K562 (cell line): ENCODE measurements around the gene MACROD2. TPM values are rescaled to one million over a fixed set of nuclear protein-coding genes. Genes with fewer than 3 reads are reported as not detected.

Experiments used
- ATAC-seq: fragments of 200-7000 bp; cut with Tn5 transposase; 3 replicates; pipeline ENCODE4 v1.9.1; 2020; ENCODE audit warnings: moderate library complexity
- BruUV-seq: library from RNA; stranded (reverse); fragments of 400-500 nt; replicated peaks from 2 replicates; lab custom pipeline; 2021; lab: Mats Ljungman, UMichigan
- CTCF ChIA-PET: fragments of 300-600 bp; formaldehyde crosslinking; extraction: SDS; loops from one replicate; lab custom pipeline; 2021; ENCODE audit warnings: low intra/inter-chr PET ratio; lab: Yijun Ruan, JAX
- POLR2A ChIA-PET: fragments of 300-600, 350-650 bp; sonication (Branson Sonifier 250); formaldehyde crosslinking; extraction: SDS; loops from one replicate; lab custom pipeline; 2021; ENCODE audit warnings: antibody characterized with exemption, inconsistent platforms; lab: Yijun Ruan, JAX
- DNase-seq, 4 experiments: peaks; one replicate each; pipeline versions ENCODE4 v3.0.0 to v3.0.0-alpha.2; 2011 to 2018; ENCODE audit warnings: low spot score in 3 of 4, mixed read lengths in 3 of 4; ENCODE audit errors: extremely low read depth in 1 of 4
- FAIRE-seq: peaks from 2 replicates; lab custom pipeline; 2011; peaks lifted over from hg19 to GRCh38; lab: Jason Lieb, UNC
- H2AFZ ChIP-seq: 2 replicates; pipeline ENCODE4 v1.6.0; 2011; ENCODE audit warnings: low read depth, low read length, control low read depth, inconsistent platforms
- H3K27ac ChIP-seq: fragments of 200-600 bp; 3 replicates; pipeline ENCODE4 v1.8.0; 2011; ENCODE audit warnings: low read depth, mild to moderate bottlenecking, control low read depth, inconsistent platforms, low read length, moderate library complexity, mixed read lengths; ENCODE audit errors: extremely low read depth
- H3K27me3 ChIP-seq, 2 experiments: fragments of 300-600 bp in 1 of 2; 2 replicates in 1 of 2; 3 replicates in 1 of 2; pipeline versions ENCODE4 v1.6.0 to v1.8.0; 2011; ENCODE audit warnings: inconsistent platforms in 2 of 2, low read length in 2 of 2, mild to moderate bottlenecking in 1 of 2, mixed read lengths in 1 of 2, moderate library complexity in 1 of 2; ENCODE audit not compliant: control insufficient read depth in 2 of 2, insufficient read depth in 2 of 2
- H3K36me3 ChIP-seq: fragments of 300-600 bp; 3 replicates; pipeline ENCODE4 v1.8.0; 2011; ENCODE audit warnings: mild to moderate bottlenecking, low read length, inconsistent platforms; ENCODE audit not compliant: control insufficient read depth, insufficient read depth
- H3K4me1 ChIP-seq, 2 experiments: fragments of 200-600 bp in 1 of 2; replicated peaks in 1 of 2; 2 replicates in 1 of 2; 3 replicates in 1 of 2; pipeline versions ENCODE4 v1.5.1 to v1.8.0; 2011; ENCODE audit warnings: inconsistent platforms in 2 of 2, low read length in 2 of 2, mild to moderate bottlenecking in 1 of 2, mixed read lengths in 1 of 2, moderate library complexity in 1 of 2; ENCODE audit not compliant: control insufficient read depth in 2 of 2, insufficient read depth in 2 of 2
- H3K4me2 ChIP-seq: 2 replicates; pipeline ENCODE4 v1.6.1; 2011; ENCODE audit warnings: low read length, control low read depth, inconsistent platforms, mixed read lengths; ENCODE audit not compliant: insufficient read depth
- H3K4me3 ChIP-seq: fragments of 200-600 bp; sonication (generic), shearing (Covaris generic); 2 replicates; pipeline ENCODE4 v1.5.1; 2016; ENCODE audit warnings: control low read depth, inconsistent platforms
- H3K79me2 ChIP-seq: fragments of 200-600 bp; 3 replicates; pipeline ENCODE4 v1.8.0; 2011; ENCODE audit warnings: low read length, inconsistent platforms; ENCODE audit not compliant: control insufficient read depth, insufficient read depth
- H3K9ac ChIP-seq, 2 experiments: 2 replicates each; pipeline versions ENCODE4 v1.6.0 to v1.6.1; 2011; ENCODE audit warnings: low read depth in 2 of 2, low read length in 2 of 2, control low read depth in 1 of 2, inconsistent platforms in 1 of 2, mild to moderate bottlenecking in 1 of 2, mixed read lengths in 1 of 2; ENCODE audit not compliant: insufficient read depth in 1 of 2
- H3K9me1 ChIP-seq: one replicate; pipeline ENCODE4 v1.6.0; 2011; ENCODE audit warnings: inconsistent platforms, mild to moderate bottlenecking, low read length, moderate library complexity; ENCODE audit not compliant: control insufficient read depth, insufficient read depth
- H3K9me3 ChIP-seq: replicated peaks from 2 replicates; pipeline ENCODE4 v1.5.1; 2011; ENCODE audit warnings: low read depth, low read length, inconsistent platforms; ENCODE audit not compliant: control insufficient read depth, insufficient read depth
- H4K20me1 ChIP-seq: replicated peaks from 2 replicates; pipeline ENCODE4 v1.6.1; 2011; ENCODE audit warnings: low read length, inconsistent platforms, mixed read lengths; ENCODE audit not compliant: control insufficient read depth, insufficient read depth
- KHSRP ChIP-seq: fragments of 450-650 bp; IDR thresholded peaks from 2 replicates; pipeline ENCODE4 v1.6.1; 2017
- MBD2 ChIP-seq: sonication (generic); IDR thresholded peaks from 2 replicates; pipeline ENCODE4 v1.6.1; 2016; ENCODE audit warnings: low read depth, borderline replicate concordance
- PRMT5 ChIP-seq: sonication (generic); formaldehyde crosslinking; IDR thresholded peaks from 2 replicates; pipeline ENCODE4 v1.5.0; 2020; ENCODE audit warnings: missing genetic modification reagents
- ZFPM2 ChIP-seq: fragments of 250-450 bp; sonication (Bioruptor Pico); IDR thresholded peaks from 2 replicates; pipeline ENCODE4 v1.5.1; 2022; ENCODE audit warnings: mild to moderate bottlenecking
- ZNF121 ChIP-seq: sonication (generic); formaldehyde crosslinking; conservative IDR thresholded peaks from 2 replicates; pipeline ENCODE4 v1.8.0; 2022; ENCODE audit warnings: missing genetic modification reagents
- ZNF316 ChIP-seq: fragments of 450-650 bp; IDR thresholded peaks from 2 replicates; pipeline ENCODE4 v1.6.1; 2016
- ZNF778 ChIP-seq: fragments of 450-650 bp; formaldehyde crosslinking; IDR thresholded peaks from 2 replicates; pipeline ENCODE4 v1.4.0; 2020; ENCODE audit warnings: mild to moderate bottlenecking, moderate library complexity
- WGBS: fragments of 100-300 bp; shearing (Covaris generic); methylation state at CpG from one replicate; pipeline ENCODE4 v1.1.6; 2016; ENCODE audit warnings: low coverage, mixed read lengths; ENCODE audit not compliant: insufficient coverage; ENCODE audit errors: missing lambda C conversion rate; 5-methylcytosine and 5-hydroxymethylcytosine counted together
- in situ Hi-C: fragments of 300-500 bp; cut with MboI; formaldehyde crosslinking; loops from 4 replicates; pipeline ENCODE4 v1.15.0; 2018; ENCODE audit warnings: inconsistent platforms, mixed read lengths
- intact Hi-C: fragments of 100-400 bp; cut with micrococcal nuclease; formaldehyde crosslinking; loops from 2 replicates; pipeline ENCODE4 v1.14.2; 2022
- polyA plus RNA-seq, 8 experiments: library from polyadenylated mRNA; depleted of rRNA in 4 of 8; stranded (reverse) in 5 of 8; unstranded in 3 of 8; fragments of >200 nt; fragmentation: Nextera tagmentation in 2 of 8; fragmentation: Illumina TruSeq in 1 of 8; extraction: Ambion mirVana in 2 of 8; extraction: Trizol in 1 of 8; gene quantifications; 2 replicates each; pipeline versions ENCODE4 v1.2.1 to v1.2.3, GENCODE V29; 2011 to 2014; ENCODE audit warnings: inconsistent platforms in 1 of 8, missing spikeins in 1 of 8
- total RNA-seq, 7 experiments: library from RNA; depleted of rRNA in 6 of 7; stranded (reverse); fragments of >200 nt in 6 of 7; fragmentation: Illumina TruSeq in 2 of 7; extraction: Trizol in 2 of 7; gene quantifications; 2 replicates each; pipeline versions ENCODE4 v1.2.1 to v1.2.3, GENCODE V29; 2011 to 2021; ENCODE audit warnings: low replicate concordance in 1 of 7
- TF ChIP-seq, protein P1 (sequence below): fragments of 250-450 bp; sonication (Bioruptor Pico); IDR thresholded peaks from 2 replicates; pipeline ENCODE4 v1.4.0; 2020; ENCODE audit warnings: mild to moderate bottlenecking, moderate library complexity, borderline replicate concordance
- TF ChIP-seq, protein P2 (sequence below): fragments of 250-450 bp; sonication (Bioruptor Pico); IDR thresholded peaks from 2 replicates; pipeline ENCODE4 v1.8.0; 2022; ENCODE audit warnings: inconsistent platforms
- TF ChIP-seq, protein P3 (sequence below): IDR thresholded peaks from 2 replicates; pipeline ENCODE4 v1.6.1; 2012; ENCODE audit warnings: low read depth, low read length, improper control_type of control experiment, borderline replicate concordance

Gene MACROD2
- total and polyA plus RNA-seq, 9 of the 15 experiments (the other 6 are each of a cell fraction or from before 2014, with no cell fraction given) = not detected

DNA sequence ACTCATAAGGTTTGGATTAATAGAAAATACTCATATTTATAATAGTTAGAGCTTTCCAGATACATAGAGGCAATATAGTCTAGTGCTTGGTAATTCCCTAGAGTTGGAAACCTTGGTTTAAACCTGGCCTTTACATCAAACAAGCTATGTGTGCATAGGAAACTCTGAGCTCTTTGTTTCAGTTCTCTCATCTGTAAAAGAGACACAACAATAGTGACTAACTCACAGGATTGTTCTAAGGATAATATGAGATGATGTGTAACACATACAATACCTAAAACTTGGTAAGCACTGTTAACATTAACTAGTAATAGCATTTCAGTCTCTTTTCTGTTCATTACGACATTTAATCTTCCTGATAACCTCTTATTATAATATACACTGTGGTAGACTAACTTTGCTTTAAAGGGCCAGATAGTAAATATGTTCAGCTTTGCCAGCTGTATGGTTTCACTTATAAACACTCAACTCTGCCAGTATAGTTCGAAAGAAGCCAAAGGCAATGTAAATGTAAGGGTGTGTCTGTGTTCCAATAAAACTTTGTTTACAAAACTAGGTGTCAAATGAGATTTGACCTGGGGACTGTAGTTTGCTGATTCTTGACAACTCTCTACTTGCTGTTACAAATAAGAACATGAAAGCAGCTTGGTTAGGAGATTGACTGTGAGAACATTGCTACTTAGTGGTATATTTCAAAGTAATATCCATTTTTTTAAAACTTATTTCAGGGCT lies 712.7 kb downstream of the MACROD2 start:
- Histone ChIP-seq H3K36me3 (no peaks in the 10 kb centered on the region), H4K20me1 (no peaks in the 10 kb centered on the region), H3K27me3 (no peaks in the 10 kb centered on the region), H3K4me3 (no peak overlapping the region), H3K9me3 (no peaks in the 10 kb centered on the region), H3K27ac (no peak overlapping the region), H3K9me1 (no peaks in the 10 kb centered on the region), H3K4me2 (no peak overlapping the region), H3K79me2 (no peaks in the 10 kb centered on the region), H3K4me1 (no peaks in the 10 kb centered on the region), H2AFZ (no peak overlapping the region), H3K9ac (no peak overlapping the region)
- DNase-seq (no peak), FAIRE-seq (no peak), ATAC-seq (no peak)
- ChIA-PET CTCF (no interaction called here), POLR2A (no interaction called here)
- no TSS peak for BruUV-seq
- no peak for TF ChIP-seq MBD2
- no peak for TF ChIP-seq ZNF121 (CRISPR knock-in tag)
- TF ChIP-seq ZNF316 = no peak
- TF ChIP-seq, protein P1, sequence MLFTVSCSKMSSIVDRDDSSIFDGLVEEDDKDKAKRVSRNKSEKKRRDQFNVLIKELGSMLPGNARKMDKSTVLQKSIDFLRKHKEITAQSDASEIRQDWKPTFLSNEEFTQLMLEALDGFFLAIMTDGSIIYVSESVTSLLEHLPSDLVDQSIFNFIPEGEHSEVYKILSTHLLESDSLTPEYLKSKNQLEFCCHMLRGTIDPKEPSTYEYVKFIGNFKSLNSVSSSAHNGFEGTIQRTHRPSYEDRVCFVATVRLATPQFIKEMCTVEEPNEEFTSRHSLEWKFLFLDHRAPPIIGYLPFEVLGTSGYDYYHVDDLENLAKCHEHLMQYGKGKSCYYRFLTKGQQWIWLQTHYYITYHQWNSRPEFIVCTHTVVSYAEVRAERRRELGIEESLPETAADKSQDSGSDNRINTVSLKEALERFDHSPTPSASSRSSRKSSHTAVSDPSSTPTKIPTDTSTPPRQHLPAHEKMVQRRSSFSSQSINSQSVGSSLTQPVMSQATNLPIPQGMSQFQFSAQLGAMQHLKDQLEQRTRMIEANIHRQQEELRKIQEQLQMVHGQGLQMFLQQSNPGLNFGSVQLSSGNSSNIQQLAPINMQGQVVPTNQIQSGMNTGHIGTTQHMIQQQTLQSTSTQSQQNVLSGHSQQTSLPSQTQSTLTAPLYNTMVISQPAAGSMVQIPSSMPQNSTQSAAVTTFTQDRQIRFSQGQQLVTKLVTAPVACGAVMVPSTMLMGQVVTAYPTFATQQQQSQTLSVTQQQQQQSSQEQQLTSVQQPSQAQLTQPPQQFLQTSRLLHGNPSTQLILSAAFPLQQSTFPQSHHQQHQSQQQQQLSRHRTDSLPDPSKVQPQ (CRISPR knock-in tag) = no peak
- TF ChIP-seq, protein P2, sequence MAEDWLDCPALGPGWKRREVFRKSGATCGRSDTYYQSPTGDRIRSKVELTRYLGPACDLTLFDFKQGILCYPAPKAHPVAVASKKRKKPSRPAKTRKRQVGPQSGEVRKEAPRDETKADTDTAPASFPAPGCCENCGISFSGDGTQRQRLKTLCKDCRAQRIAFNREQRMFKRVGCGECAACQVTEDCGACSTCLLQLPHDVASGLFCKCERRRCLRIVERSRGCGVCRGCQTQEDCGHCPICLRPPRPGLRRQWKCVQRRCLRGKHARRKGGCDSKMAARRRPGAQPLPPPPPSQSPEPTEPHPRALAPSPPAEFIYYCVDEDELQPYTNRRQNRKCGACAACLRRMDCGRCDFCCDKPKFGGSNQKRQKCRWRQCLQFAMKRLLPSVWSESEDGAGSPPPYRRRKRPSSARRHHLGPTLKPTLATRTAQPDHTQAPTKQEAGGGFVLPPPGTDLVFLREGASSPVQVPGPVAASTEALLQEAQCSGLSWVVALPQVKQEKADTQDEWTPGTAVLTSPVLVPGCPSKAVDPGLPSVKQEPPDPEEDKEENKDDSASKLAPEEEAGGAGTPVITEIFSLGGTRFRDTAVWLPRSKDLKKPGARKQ = no peak
- TF ChIP-seq KHSRP = no peak
- TF ChIP-seq ZNF778 (CRISPR knock-in tag) = no peak
- TF ChIP-seq, protein P3, sequence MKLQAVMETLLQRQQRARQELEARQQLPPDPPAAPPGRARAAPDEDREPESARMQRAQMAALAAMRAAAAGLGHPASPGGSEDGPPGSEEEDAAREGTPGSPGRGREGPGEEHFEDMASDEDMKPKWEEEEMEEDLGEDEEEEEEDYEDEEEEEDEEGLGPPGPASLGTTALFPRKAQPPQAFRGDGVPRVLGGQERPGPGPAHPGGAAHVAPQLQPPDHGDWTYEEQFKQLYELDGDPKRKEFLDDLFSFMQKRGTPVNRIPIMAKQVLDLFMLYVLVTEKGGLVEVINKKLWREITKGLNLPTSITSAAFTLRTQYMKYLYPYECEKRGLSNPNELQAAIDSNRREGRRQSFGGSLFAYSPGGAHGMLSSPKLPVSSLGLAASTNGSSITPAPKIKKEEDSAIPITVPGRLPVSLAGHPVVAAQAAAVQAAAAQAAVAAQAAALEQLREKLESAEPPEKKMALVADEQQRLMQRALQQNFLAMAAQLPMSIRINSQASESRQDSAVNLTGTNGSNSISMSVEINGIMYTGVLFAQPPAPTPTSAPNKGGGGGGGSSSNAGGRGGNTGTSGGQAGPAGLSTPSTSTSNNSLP = no peak
- no peak for TF ChIP-seq PRMT5
- no peak for TF ChIP-seq ZFPM2 (CRISPR knock-in tag)
- intact Hi-C loops (no loop called here), in situ Hi-C loops (no loop called here)
- WGBS = 0% methylated on average over 2 of the region's 2 CpGs
